ENCODE data around the gene DRC3. TPM values are rescaled to one million over a fixed set of nuclear protein-coding genes. Genes with fewer than 3 reads are reported as not detected.

DRC3 gene
- total RNA-seq, 4 donors from 2014 or later: 4.3 to 8.6 (median 6.0) TPM

GRCh38 chr17:17926840-17927449 is 45.7 kb upstream of the DRC3 start:
- TF ChIP-seq EP300 (IDR thresholded peaks at IDR 0.05): no peak
- TF ChIP-seq, protein P1, sequence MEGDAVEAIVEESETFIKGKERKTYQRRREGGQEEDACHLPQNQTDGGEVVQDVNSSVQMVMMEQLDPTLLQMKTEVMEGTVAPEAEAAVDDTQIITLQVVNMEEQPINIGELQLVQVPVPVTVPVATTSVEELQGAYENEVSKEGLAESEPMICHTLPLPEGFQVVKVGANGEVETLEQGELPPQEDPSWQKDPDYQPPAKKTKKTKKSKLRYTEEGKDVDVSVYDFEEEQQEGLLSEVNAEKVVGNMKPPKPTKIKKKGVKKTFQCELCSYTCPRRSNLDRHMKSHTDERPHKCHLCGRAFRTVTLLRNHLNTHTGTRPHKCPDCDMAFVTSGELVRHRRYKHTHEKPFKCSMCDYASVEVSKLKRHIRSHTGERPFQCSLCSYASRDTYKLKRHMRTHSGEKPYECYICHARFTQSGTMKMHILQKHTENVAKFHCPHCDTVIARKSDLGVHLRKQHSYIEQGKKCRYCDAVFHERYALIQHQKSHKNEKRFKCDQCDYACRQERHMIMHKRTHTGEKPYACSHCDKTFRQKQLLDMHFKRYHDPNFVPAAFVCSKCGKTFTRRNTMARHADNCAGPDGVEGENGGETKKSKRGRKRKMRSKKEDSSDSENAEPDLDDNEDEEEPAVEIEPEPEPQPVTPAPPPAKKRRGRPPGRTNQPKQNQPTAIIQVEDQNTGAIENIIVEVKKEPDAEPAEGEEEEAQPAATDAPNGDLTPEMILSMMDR (IDR thresholded peaks at IDR 0.05): no peak
- no peak for TF ChIP-seq POLR2A (IDR thresholded peaks at IDR 0.05)
- peak overlapping the region; percentile 42 to 93 (median 68) for H3K27ac ChIP-seq
- 21 to 33% methylated on average over 5 of the region's 5 CpGs for WGBS, 2 donors

GRCh38 chr17:17928398-17929287 is 44.0 kb upstream of the DRC3 start:
- Histone ChIP-seq H3K9me3 (no peaks in the 10 kb centered on the region), H3K27ac (peak overlapping the region; percentile 24 to 93 (median 68)), H3K4me3 (no peak overlapping the region), H3K36me3 (no peaks in the 10 kb centered on the region), H3K27me3 (no peaks in the 10 kb centered on the region), H3K4me1 (peaks cover 7 to 98% (median 49%) of the 10 kb centered on the region in 4 donors)
- 17 to 31% methylated on average over 12 of the region's 12 CpGs for whole genome bisulfite sequencing, 2 donors
- peak in 1 of 2 donors; percentile 34 for TF ChIP-seq EP300 (IDR thresholded peaks at IDR 0.05)
- TF ChIP-seq, protein P1 (IDR thresholded peaks at IDR 0.05): no peak
- DNase-seq (ENCODE audit: low spot score in 2 of 2): no peak

More at GRCh38 chr17:17926840-17927449, 45.7 kb upstream of the DRC3 start:
- Histone ChIP-seq H3K27me3 (no peaks in the 10 kb centered on the region), H3K9me3 (no peaks in the 10 kb centered on the region), H3K36me3 (no peaks in the 10 kb centered on the region), H3K4me3 (no peak overlapping the region), H3K4me1 (peaks cover 7 to 100% (median 59%) of the 10 kb centered on the region in 4 donors)
- DNase-seq (ENCODE audit: low spot score in 2 of 2): no peak

GRCh38 chr17:17929655-17930380 is 42.8 kb upstream of the DRC3 start:
- no peak for DNase-seq (ENCODE audit: low spot score in 2 of 2)
- H3K9me3 ChIP-seq: no peaks in the 10 kb centered on the region
- TF ChIP-seq, protein P1 (IDR thresholded peaks at IDR 0.05): no peak
- TF ChIP-seq POLR2A (IDR thresholded peaks at IDR 0.05): no peak
- no peak for TF ChIP-seq EP300 (IDR thresholded peaks at IDR 0.05)
- peaks cover 7 to 98% (median 48%) of the 10 kb centered on the region in 4 donors for H3K4me1 ChIP-seq
- no peak overlapping the region for H3K4me3 ChIP-seq
- WGBS, 2 donors: 49 to 55% methylated on average over 2 of the region's 2 CpGs
- H3K36me3 ChIP-seq: no peaks in the 10 kb centered on the region
- H3K27me3 ChIP-seq: no peaks in the 10 kb centered on the region
- peak overlapping the region; percentile 50 to 93 (median 68) for H3K27ac ChIP-seq

- H3K36me3 ChIP-seq: no peaks in the 10 kb centered on the region
- TF ChIP-seq EP300 (IDR thresholded peaks at IDR 0.05) (no peak), POLR2A (IDR thresholded peaks at IDR 0.05) (no peak)
- TF ChIP-seq, protein P1 (IDR thresholded peaks at IDR 0.05): no peak
- H3K4me3 ChIP-seq: no peak overlapping the region
- H3K9me3 ChIP-seq: no peaks in the 10 kb centered on the region
- peak overlapping the region in 2 of 4 donors; percentile 83 to 93 for H3K27ac ChIP-seq
- peaks cover 7 to 98% (median 52%) of the 10 kb centered on the region in 4 donors for H3K4me1 ChIP-seq
- no peaks in the 10 kb centered on the region for H3K27me3 ChIP-seq
- DNase-seq (ENCODE audit: low spot score in 2 of 2): no peak
Measured at GRCh38 chr17:17930674-17931073, 42.0 kb upstream of the DRC3 start.
